DND-41 (cell line): ENCODE data around the gene PCID2.

Source experiments
- ATAC-seq: fragments of 200-7000 bp; cut with Tn5 transposase; 3 replicates; pipeline ENCODE4 v1.9.1; 2021; ENCODE audit warnings: low read depth; ENCODE audit not compliant: insufficient read depth
- DNase-seq: peaks from one replicate; pipeline ENCODE4 v3.0.0-alpha.2; 2020
- H2AFZ ChIP-seq: 2 replicates; pipeline ENCODE4 v1.6.0; 2012; ENCODE audit warnings: low read depth, low read length
- H3K27ac ChIP-seq: 2 replicates; pipeline ENCODE4 v1.5.1; 2012; ENCODE audit warnings: low read length, inconsistent platforms
- H3K27me3 ChIP-seq: fragments of 200-600 bp; sonication (generic); 2 replicates; pipeline ENCODE4 v1.6.0; 2012; ENCODE audit warnings: low read length, mild to moderate bottlenecking, inconsistent platforms; ENCODE audit not compliant: insufficient read depth, poor library complexity
- H3K36me3 ChIP-seq: 2 replicates; pipeline ENCODE4 v1.5.1; 2012; ENCODE audit warnings: low read length, inconsistent platforms; ENCODE audit not compliant: insufficient read depth
- H3K4me1 ChIP-seq: 2 replicates; pipeline ENCODE4 v1.5.1; 2012; ENCODE audit warnings: mild to moderate bottlenecking, low read length; ENCODE audit not compliant: insufficient read depth
- H3K4me2 ChIP-seq: 2 replicates; pipeline ENCODE4 v1.6.0; 2012; ENCODE audit warnings: mild to moderate bottlenecking, moderate library complexity, low read length, inconsistent platforms; ENCODE audit not compliant: insufficient read depth
- H3K4me3 ChIP-seq, 2 experiments: fragments of 200-600 bp in 1 of 2; shearing (Covaris generic) in 1 of 2; 2 replicates each; pipeline ENCODE4 v1.5.1; 2012 to 2016; ENCODE audit warnings: inconsistent platforms in 2 of 2, low read length in 2 of 2, mild to moderate bottlenecking in 2 of 2, low read depth in 1 of 2, moderate library complexity in 1 of 2
- H3K79me2 ChIP-seq: 2 replicates; pipeline ENCODE4 v1.6.0; 2012; ENCODE audit warnings: low read length, inconsistent platforms; ENCODE audit not compliant: insufficient read depth
- H3K9ac ChIP-seq: 2 replicates; pipeline ENCODE4 v1.6.0; 2012; ENCODE audit warnings: low read depth, mild to moderate bottlenecking, inconsistent platforms, low read length, moderate library complexity
- H3K9me3 ChIP-seq: 2 replicates; pipeline ENCODE4 v1.5.1; 2012; ENCODE audit warnings: low read length, moderate library complexity, mild to moderate bottlenecking, inconsistent platforms; ENCODE audit not compliant: insufficient read depth, severe bottlenecking
- H4K20me1 ChIP-seq: 2 replicates; pipeline ENCODE4 v1.6.0; 2012; ENCODE audit warnings: low read length; ENCODE audit not compliant: insufficient read depth
- EZH2 ChIP-seq: IDR thresholded peaks from 3 replicates; pipeline ENCODE4 v1.6.1; 2012; ENCODE audit warnings: borderline replicate concordance, low read depth, mild to moderate bottlenecking, moderate library complexity, low read length, inconsistent platforms; ENCODE audit not compliant: severe bottlenecking
- TF ChIP-seq, protein P1 (sequence below): IDR thresholded peaks from 2 replicates; pipeline ENCODE4 v1.5.1; 2012; ENCODE audit warnings: borderline replicate concordance, low read length, moderate library complexity, mild to moderate bottlenecking; ENCODE audit not compliant: poor library complexity, severe bottlenecking; ENCODE audit errors: extremely low read depth

PCID2 gene

DNA sequence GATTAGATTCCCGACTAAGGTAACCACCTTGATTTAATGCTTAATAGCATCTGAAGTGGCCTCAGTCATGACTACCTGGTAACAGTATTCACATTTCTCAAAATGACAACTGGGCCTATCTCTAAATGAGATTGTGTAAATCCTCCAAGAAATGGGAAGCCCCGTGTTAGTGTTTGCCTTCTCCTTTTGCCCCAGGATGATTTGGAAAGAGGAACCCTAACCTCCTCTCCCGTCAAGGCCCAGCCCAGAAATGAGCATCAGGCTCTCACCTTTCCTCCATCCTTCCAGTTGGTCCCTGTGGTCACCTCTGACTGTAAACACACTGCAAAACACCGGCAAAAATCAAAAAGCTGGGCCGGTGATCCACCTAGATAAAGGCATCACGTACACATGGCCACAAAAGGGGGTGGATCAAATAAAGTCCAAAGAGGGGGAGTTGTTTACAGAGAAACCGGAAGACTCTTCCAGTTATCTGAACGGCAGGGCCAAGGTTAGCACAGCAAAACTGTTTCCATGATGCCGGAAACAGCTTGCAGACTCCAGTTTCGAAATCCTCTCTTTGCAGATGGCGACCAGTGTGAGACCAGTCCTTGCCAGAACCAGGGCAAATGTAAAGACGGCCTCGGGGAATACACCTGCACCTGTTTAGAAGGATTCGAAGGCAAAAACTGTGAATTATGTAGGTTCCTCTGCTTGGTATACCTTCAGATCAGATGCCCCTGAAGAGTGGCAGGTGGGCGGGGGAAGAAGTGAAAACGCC is 69.5 kb downstream of the PCID2 start:
- H3K27ac ChIP-seq = no peak overlapping the region
- DNase-seq = no peak
- no peak overlapping the region for H2AFZ ChIP-seq
- H3K79me2 ChIP-seq = no peaks in the 10 kb centered on the region
- no peaks in the 10 kb centered on the region for H3K36me3 ChIP-seq
- H3K9ac ChIP-seq = no peak overlapping the region
- peaks cover 10% of the 10 kb centered on the region for H3K27me3 ChIP-seq
- H3K9me3 ChIP-seq = no peaks in the 10 kb centered on the region
- H3K4me2 ChIP-seq = no peak overlapping the region
- no peak for ATAC-seq
- no peaks in the 10 kb centered on the region for H3K4me1 ChIP-seq
- no peaks in the 10 kb centered on the region for H4K20me1 ChIP-seq
- no peak overlapping the region for H3K4me3 ChIP-seq
- no peak for TF ChIP-seq EZH2
- TF ChIP-seq, protein P1, sequence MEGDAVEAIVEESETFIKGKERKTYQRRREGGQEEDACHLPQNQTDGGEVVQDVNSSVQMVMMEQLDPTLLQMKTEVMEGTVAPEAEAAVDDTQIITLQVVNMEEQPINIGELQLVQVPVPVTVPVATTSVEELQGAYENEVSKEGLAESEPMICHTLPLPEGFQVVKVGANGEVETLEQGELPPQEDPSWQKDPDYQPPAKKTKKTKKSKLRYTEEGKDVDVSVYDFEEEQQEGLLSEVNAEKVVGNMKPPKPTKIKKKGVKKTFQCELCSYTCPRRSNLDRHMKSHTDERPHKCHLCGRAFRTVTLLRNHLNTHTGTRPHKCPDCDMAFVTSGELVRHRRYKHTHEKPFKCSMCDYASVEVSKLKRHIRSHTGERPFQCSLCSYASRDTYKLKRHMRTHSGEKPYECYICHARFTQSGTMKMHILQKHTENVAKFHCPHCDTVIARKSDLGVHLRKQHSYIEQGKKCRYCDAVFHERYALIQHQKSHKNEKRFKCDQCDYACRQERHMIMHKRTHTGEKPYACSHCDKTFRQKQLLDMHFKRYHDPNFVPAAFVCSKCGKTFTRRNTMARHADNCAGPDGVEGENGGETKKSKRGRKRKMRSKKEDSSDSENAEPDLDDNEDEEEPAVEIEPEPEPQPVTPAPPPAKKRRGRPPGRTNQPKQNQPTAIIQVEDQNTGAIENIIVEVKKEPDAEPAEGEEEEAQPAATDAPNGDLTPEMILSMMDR = no peak

DNA sequence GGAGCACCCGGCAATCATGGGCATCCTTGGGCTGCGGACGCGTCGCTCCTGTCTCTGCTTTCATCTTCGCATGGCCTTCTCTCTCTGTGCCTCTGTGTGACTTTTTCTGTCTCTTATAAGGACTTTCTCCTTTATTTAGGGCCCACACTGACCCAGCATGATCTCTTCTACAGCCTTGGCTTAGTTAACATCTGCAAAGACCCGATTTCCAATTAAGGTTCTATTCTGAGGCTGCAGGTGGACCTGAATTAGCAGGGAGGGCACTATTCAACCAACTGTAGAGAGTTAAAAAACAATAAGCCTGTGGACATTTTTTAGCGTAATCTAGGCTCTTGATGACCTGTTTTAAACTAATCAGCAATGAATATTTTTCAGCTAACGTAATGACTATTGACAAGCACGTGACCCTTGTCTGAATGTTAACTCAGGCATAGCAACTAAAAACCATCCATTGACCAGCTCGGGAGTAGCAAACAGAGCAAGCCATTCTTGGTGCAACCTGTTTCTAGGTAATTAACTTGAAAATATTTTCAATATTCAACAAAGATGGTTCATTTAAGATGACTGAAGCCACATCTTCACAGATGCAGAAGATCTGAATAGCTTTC is 70.7 kb downstream of the PCID2 start:
- TF ChIP-seq, protein P1 = no peak
- no peak for TF ChIP-seq EZH2
- Histone ChIP-seq H3K4me1 (no peaks in the 10 kb centered on the region), H3K4me3 (no peak overlapping the region), H3K27me3 (peaks cover 10% of the 10 kb centered on the region), H3K27ac (no peak overlapping the region), H2AFZ (no peak overlapping the region), H3K79me2 (no peaks in the 10 kb centered on the region), H3K36me3 (no peaks in the 10 kb centered on the region), H3K9me3 (no peaks in the 10 kb centered on the region), H3K9ac (no peak overlapping the region), H3K4me2 (no peak overlapping the region), H4K20me1 (no peaks in the 10 kb centered on the region)
- no peak for ATAC-seq
- no peak for DNase-seq

DNA sequence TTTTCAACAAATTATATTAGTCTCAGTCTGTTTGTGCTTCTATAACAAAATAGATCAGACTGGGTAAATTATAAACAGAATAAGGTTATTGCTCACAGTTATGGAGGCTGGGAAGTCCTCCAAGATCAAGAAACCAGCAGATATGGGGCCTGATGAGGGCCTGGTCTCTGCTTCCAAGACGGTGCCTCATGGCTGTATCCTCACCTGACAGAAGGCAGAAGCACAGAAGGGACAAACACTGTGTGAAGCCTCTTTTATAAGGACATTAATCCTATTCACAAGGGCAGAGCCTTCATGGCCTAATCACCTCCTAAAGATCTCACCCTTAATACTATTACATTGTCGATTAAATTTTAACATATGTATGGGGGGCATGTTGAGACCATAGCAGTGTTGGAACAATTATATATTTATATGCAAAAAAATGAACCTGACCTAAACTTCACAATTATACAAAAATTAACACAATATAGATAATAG is 73.1 kb downstream of the PCID2 start:
- Histone ChIP-seq H3K4me3 (no peak overlapping the region), H3K4me1 (no peaks in the 10 kb centered on the region), H3K79me2 (no peaks in the 10 kb centered on the region), H3K27me3 (peaks cover 10% of the 10 kb centered on the region), H3K36me3 (no peaks in the 10 kb centered on the region), H2AFZ (no peak overlapping the region), H3K9ac (no peak overlapping the region), H3K27ac (no peak overlapping the region), H4K20me1 (no peaks in the 10 kb centered on the region), H3K4me2 (no peak overlapping the region), H3K9me3 (no peaks in the 10 kb centered on the region)
- TF ChIP-seq EZH2 = no peak
- TF ChIP-seq, protein P1 = no peak
- no peak for DNase-seq
- ATAC-seq = no peak
